Fibroblast of lung (primary cell): Measurements from ENCODE around the gene GBF1. TPM values are rescaled to one million over a fixed set of nuclear protein-coding genes. Genes with fewer than 3 reads are reported as not detected.

Experiments
- DNase-seq, 2 donors: peaks; one replicate each; pipeline versions ENCODE4 v3.0.0 to v3.0.0-alpha.2; 2010; ENCODE audit warnings: low read depth in 2 of 2
- H2AFZ ChIP-seq: 2 replicates; pipeline ENCODE4 v1.5.1; 2012; ENCODE audit warnings: low read length, control low read depth, inconsistent platforms
- H3K27ac ChIP-seq: 2 replicates; pipeline ENCODE4 v1.5.1; 2011; ENCODE audit warnings: low read length, control low read depth; ENCODE audit not compliant: insufficient read depth
- H3K27me3 ChIP-seq: 2 replicates; pipeline ENCODE4 v1.5.1; 2011; ENCODE audit warnings: mild to moderate bottlenecking, low read length; ENCODE audit not compliant: control insufficient read depth, insufficient read depth
- H3K36me3 ChIP-seq: 2 replicates; pipeline ENCODE4 v1.5.1; 2011; ENCODE audit warnings: low read length; ENCODE audit not compliant: control insufficient read depth, insufficient read depth
- H3K4me1 ChIP-seq: 2 replicates; pipeline ENCODE4 v1.5.1; 2011; ENCODE audit warnings: low read length; ENCODE audit not compliant: control insufficient read depth, insufficient read depth; ENCODE audit errors: extremely low read depth
- H3K4me2 ChIP-seq: 2 replicates; pipeline ENCODE4 v1.5.1; 2011; ENCODE audit warnings: low read length, control low read depth; ENCODE audit not compliant: insufficient read depth; ENCODE audit errors: extremely low read depth
- H3K4me3 ChIP-seq, 4 experiments: fragments of 200-600 bp in 1 of 4; sonication (generic) in 1 of 4; replicated peaks in 1 of 4; 2 replicates each; pipeline ENCODE4 v1.5.1; 2011 to 2016; ENCODE audit warnings: low read length in 4 of 4, low read depth in 3 of 4, mild to moderate bottlenecking in 3 of 4, control low read depth in 2 of 4, inconsistent platforms in 1 of 4, mixed read lengths in 1 of 4; ENCODE audit not compliant: insufficient read depth in 1 of 4; ENCODE audit errors: control extremely low read depth in 1 of 4
- H3K79me2 ChIP-seq: 2 replicates; pipeline ENCODE4 v1.5.1; 2012; ENCODE audit warnings: mild to moderate bottlenecking, low read length, inconsistent platforms; ENCODE audit not compliant: control insufficient read depth, insufficient read depth
- H3K9ac ChIP-seq: 2 replicates; pipeline ENCODE4 v1.5.1; 2011; ENCODE audit warnings: mild to moderate bottlenecking, low read length, control low read depth; ENCODE audit not compliant: insufficient read depth
- H3K9me3 ChIP-seq: 2 replicates; pipeline ENCODE4 v1.5.1; 2012; ENCODE audit warnings: low read depth, low read length; ENCODE audit not compliant: control insufficient read depth, insufficient read depth
- H4K20me1 ChIP-seq: 2 replicates; pipeline ENCODE4 v1.5.1; 2011; ENCODE audit warnings: low read length; ENCODE audit not compliant: control insufficient read depth, insufficient read depth; ENCODE audit errors: extremely low read depth
- EZH2 ChIP-seq: IDR thresholded peaks from 2 replicates; pipeline ENCODE4 v1.5.1; 2012; ENCODE audit warnings: low read length, control low read depth, mild to moderate bottlenecking; ENCODE audit errors: missing control alignments
- polyA plus RNA-seq, 2 donors: library from polyadenylated mRNA; depleted of rRNA in 1 of 2; stranded (reverse) in 1 of 2; unstranded in 1 of 2; fragments of >200 nt; gene quantifications; 2 replicates each; pipeline ENCODE4 v1.2.1, GENCODE V29; 2011 to 2012; ENCODE audit warnings: missing spikeins in 1 of 2
- total RNA-seq: library from RNA; depleted of rRNA; stranded (reverse); fragments of >200 nt; gene quantifications from 2 replicates; pipeline ENCODE4 v1.2.1, GENCODE V29; 2014
- TF ChIP-seq, protein P1 (sequence below), 2 donors: IDR thresholded peaks in 1 of 2; conservative IDR thresholded peaks in 1 of 2; 1 replicate in 1 of 2; 2 replicates in 1 of 2; pipeline ENCODE4 v1.5.1; 2011 to 2012; ENCODE audit warnings: low read length in 2 of 2, control low read depth in 1 of 2, inconsistent platforms in 1 of 2, low read depth in 1 of 2, mild to moderate bottlenecking in 1 of 2

The GBF1 gene
- total and polyA plus RNA-seq, 2 donors (not counting 1 experiment from before 2014, with no cell fraction given), result 24.1 to 24.6 TPM

DNA sequence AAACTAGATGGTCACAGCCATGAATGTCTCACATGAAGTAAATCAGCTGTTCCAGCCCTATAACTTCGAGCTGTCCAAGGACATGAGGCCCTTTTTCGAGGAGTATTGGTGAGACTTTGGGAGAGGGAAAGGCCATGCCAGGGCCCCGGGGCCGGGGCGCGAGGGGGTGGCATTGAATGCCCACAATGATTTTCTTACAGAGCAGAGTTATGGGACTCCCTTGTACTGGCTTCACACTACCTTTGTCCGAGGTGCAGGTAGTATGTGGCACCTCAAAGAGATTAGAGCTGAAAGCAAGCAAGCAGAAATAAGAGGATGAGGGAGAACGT is 18.8 kb upstream of the GBF1 start:
- H4K20me1 ChIP-seq, result no peaks in the 10 kb centered on the region
- no peak for DNase-seq
- no peaks in the 10 kb centered on the region for H3K9me3 ChIP-seq
- no peaks in the 10 kb centered on the region for H3K36me3 ChIP-seq
- TF ChIP-seq EZH2, result no peak
- TF ChIP-seq, protein P1, sequence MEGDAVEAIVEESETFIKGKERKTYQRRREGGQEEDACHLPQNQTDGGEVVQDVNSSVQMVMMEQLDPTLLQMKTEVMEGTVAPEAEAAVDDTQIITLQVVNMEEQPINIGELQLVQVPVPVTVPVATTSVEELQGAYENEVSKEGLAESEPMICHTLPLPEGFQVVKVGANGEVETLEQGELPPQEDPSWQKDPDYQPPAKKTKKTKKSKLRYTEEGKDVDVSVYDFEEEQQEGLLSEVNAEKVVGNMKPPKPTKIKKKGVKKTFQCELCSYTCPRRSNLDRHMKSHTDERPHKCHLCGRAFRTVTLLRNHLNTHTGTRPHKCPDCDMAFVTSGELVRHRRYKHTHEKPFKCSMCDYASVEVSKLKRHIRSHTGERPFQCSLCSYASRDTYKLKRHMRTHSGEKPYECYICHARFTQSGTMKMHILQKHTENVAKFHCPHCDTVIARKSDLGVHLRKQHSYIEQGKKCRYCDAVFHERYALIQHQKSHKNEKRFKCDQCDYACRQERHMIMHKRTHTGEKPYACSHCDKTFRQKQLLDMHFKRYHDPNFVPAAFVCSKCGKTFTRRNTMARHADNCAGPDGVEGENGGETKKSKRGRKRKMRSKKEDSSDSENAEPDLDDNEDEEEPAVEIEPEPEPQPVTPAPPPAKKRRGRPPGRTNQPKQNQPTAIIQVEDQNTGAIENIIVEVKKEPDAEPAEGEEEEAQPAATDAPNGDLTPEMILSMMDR (conservative IDR thresholded peaks at IDR 0.05 in 1 of 2, IDR thresholded peaks at IDR 0.05 in 1 of 2; ENCODE audit: low read depth in 1 of 2, low read length in 2 of 2), result no peak
- H3K4me1 ChIP-seq, result peaks cover 11% of the 10 kb centered on the region
- peak overlapping the region in 3 of 4 experiments; percentile 16 to 44 (median 22) for H3K4me3 ChIP-seq
- H3K4me2 ChIP-seq, result peak overlapping the region; percentile 62
- H3K9ac ChIP-seq, result no peak overlapping the region
- peak overlapping the region; percentile 84 for H2AFZ ChIP-seq
- H3K79me2 ChIP-seq, result no peaks in the 10 kb centered on the region
- H3K27me3 ChIP-seq, result peaks cover 29% of the 10 kb centered on the region
- H3K27ac ChIP-seq, result no peak overlapping the region

DNA sequence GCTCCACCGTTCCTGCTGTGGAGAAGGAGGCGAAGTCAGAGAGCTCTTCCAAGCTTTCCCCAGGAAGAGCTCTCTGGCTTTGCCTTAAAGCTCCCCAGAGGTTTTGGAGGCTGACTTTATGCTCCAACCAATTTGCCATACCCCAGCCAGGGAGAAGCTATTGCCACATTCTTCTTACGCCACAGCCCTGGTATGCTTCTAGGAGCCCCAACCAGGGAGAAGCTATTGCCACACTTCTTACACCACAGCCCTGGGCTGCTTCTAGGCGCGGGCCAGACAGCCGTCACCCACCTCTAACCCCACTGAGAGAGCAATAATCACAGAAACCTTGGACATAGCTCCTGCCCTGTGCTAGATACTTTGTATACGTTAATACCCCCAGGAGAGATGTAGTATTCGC is 18.3 kb upstream of the GBF1 start:
- DNase-seq, result peak in 1 of 2 donors; percentile 77
- Histone ChIP-seq H3K9ac (no peak overlapping the region), H3K4me3 (no peak overlapping the region), H3K4me1 (peaks cover 11% of the 10 kb centered on the region), H3K79me2 (no peaks in the 10 kb centered on the region), H3K4me2 (no peak overlapping the region), H3K36me3 (no peaks in the 10 kb centered on the region), H3K27me3 (peaks cover 32% of the 10 kb centered on the region), H3K27ac (no peak overlapping the region), H3K9me3 (no peaks in the 10 kb centered on the region), H4K20me1 (no peaks in the 10 kb centered on the region), H2AFZ (no peak overlapping the region)
- TF ChIP-seq EZH2, result no peak
- TF ChIP-seq, protein P1 (conservative IDR thresholded peaks at IDR 0.05 in 1 of 2, IDR thresholded peaks at IDR 0.05 in 1 of 2; ENCODE audit: low read depth in 1 of 2, low read length in 2 of 2), result no peak

DNA sequence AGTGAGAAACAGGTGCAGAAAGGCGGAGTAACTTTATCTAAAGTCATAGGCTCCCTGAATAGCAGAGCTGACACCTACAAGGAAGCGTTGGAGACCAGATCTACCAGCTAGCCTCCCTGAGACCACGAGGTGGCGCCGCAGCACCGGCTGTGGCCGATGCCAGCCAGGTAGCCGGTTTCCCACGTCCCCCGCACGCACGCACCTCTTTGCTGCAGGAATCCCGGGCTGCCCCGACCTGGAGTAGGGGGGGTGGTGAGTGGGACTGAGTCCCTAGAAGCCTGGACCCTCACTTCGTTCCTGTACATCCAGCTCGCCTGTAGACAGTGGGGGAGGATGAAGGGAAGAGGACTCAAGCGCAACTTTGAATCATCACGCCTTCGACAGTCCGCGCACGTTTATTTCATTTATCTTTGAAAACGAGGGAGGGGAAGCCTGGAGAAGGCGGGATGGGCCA is 15.5 kb upstream of the GBF1 start:
- Histone ChIP-seq H3K9ac (no peak overlapping the region), H4K20me1 (no peaks in the 10 kb centered on the region), H2AFZ (no peak overlapping the region)

More for the DNA sequence above, 15.5 kb upstream of the GBF1 start:
- Histone ChIP-seq H3K4me2 (peak overlapping the region; percentile 70), H3K27ac (no peak overlapping the region), H3K9me3 (no peaks in the 10 kb centered on the region), H3K27me3 (peaks cover 37% of the 10 kb centered on the region), H3K4me1 (peaks cover 11% of the 10 kb centered on the region), H3K36me3 (no peaks in the 10 kb centered on the region), H3K4me3 (peak overlapping the region in 3 of 4 experiments; percentile 22 to 46 (median 44)), H3K79me2 (no peaks in the 10 kb centered on the region)
- DNase-seq, result peak; percentile 53 to 72
- TF ChIP-seq, protein P1 (conservative IDR thresholded peaks at IDR 0.05 in 1 of 2, IDR thresholded peaks at IDR 0.05 in 1 of 2; ENCODE audit: low read depth in 1 of 2, low read length in 2 of 2), result peak; percentile 97 to 99
- TF ChIP-seq EZH2, result peak; percentile 1
